GM12872 (cell line): ENCODE data around the gene CCDC12.

ENCODE experiments used
- CTCF ChIP-seq: IDR thresholded peaks from 3 replicates; pipeline ENCODE4 v1.5.1; 2011; ENCODE audit warnings: low read depth, mild to moderate bottlenecking, low read length, moderate library complexity; ENCODE audit not compliant: insufficient read depth

Gene CCDC12

GRCh38 chr3:46992231-46992630 lies 15.7 kb upstream of the CCDC12 start:
- TF ChIP-seq CTCF: no peak

- TF ChIP-seq CTCF: no peak
Measured at GRCh38 chr3:46991406-46992165, 15.0 kb upstream of the CCDC12 start.

- no peak for TF ChIP-seq CTCF
Measured at GRCh38 chr3:46990573-46991374, 14.2 kb upstream of the CCDC12 start.

GRCh38 chr3:46989146-46989810 lies 12.7 kb upstream of the CCDC12 start:
- no peak for TF ChIP-seq CTCF

GRCh38 chr3:46988616-46989015 lies 12.1 kb upstream of the CCDC12 start:
- TF ChIP-seq CTCF: no peak

- no peak for TF ChIP-seq CTCF
Measured at GRCh38 chr3:46987743-46988401, 11.3 kb upstream of the CCDC12 start.

GRCh38 chr3:46987319-46987742 lies 10.8 kb upstream of the CCDC12 start:
- no peak for TF ChIP-seq CTCF
